Measurements from ENCODE around the gene CCDC40. TPM values are rescaled to one million over a fixed set of nuclear protein-coding genes. Genes with fewer than 3 reads are reported as not detected.

CCDC40 gene
- total and polyA plus RNA-seq, 2 donors (not counting 1 experiment from before 2014, with no cell fraction given): 0.63 to 3.2 TPM

DNA sequence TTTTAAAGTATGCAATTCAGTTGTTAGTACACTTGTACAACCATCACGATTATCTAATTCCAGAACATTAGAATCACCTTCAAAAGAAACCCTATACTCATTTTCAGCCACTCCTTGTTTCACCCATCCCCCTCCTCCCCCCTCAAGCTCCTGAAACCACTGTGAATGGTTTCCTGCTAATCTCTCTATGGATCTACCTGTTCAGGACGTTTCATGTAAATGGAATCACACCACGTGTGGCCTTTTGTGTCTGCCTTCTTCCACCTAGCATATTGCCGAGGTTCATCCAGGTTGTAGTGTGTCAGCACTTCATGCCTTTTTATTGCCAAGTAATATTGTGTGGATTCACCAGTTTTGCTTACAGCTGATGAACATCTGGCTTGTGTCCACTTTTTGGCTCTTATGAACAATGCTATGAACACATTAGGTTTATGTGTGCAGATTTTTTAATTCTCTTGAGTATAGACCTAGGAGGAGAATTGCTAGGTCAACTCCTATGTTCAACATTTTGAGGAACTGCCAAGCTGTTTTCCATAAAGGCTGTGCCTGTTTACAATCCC lies 92.6 kb downstream of the CCDC40 start:
- ATAC-seq (ENCODE audit: low read depth): no peak
- DNase-seq: no peak
- no peak overlapping the region for H3K9ac ChIP-seq (ENCODE audit: low read length)
- no peak for TF ChIP-seq EZH2 (IDR thresholded peaks at IDR 0.05; ENCODE audit: borderline replicate concordance, insufficient read depth, low read depth, low read length, poor library complexity, severe bottlenecking)
- TF ChIP-seq, protein P1, sequence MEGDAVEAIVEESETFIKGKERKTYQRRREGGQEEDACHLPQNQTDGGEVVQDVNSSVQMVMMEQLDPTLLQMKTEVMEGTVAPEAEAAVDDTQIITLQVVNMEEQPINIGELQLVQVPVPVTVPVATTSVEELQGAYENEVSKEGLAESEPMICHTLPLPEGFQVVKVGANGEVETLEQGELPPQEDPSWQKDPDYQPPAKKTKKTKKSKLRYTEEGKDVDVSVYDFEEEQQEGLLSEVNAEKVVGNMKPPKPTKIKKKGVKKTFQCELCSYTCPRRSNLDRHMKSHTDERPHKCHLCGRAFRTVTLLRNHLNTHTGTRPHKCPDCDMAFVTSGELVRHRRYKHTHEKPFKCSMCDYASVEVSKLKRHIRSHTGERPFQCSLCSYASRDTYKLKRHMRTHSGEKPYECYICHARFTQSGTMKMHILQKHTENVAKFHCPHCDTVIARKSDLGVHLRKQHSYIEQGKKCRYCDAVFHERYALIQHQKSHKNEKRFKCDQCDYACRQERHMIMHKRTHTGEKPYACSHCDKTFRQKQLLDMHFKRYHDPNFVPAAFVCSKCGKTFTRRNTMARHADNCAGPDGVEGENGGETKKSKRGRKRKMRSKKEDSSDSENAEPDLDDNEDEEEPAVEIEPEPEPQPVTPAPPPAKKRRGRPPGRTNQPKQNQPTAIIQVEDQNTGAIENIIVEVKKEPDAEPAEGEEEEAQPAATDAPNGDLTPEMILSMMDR (IDR thresholded peaks at IDR 0.05): no peak
- no peak overlapping the region for H2AFZ ChIP-seq (ENCODE audit: insufficient read depth, low read depth, low read length, poor library complexity, severe bottlenecking)
- H3K79me2 ChIP-seq (ENCODE audit: control insufficient read depth, insufficient read depth, low read length): no peaks in the 10 kb centered on the region
- H3K9me3 ChIP-seq (ENCODE audit: control extremely low read depth in 1 of 3, control insufficient read depth in 2 of 3, insufficient read depth in 1 of 3, low read length in 2 of 3): no peaks in the 10 kb centered on the region
- WGBS (ENCODE audit: insufficient coverage): 43% methylated on average over 3 of the region's 4 CpGs
- H4K20me1 ChIP-seq (ENCODE audit: control insufficient read depth, insufficient read depth, low read length, poor library complexity, severe bottlenecking): no peaks in the 10 kb centered on the region
- CTCF ChIA-PET: interaction anchor here (1.9 kb wide), 1 partner anchor 28 kb away, joined by 7 read pairs; the partner anchor contains the start of gene GAA
- H3K4me2 ChIP-seq (replicated peaks; ENCODE audit: low read depth, low read length, poor library complexity, severe bottlenecking): no peak overlapping the region
- intact Hi-C loops (cut with micrococcal nuclease): no loop called here
- no peak overlapping the region for H3K4me3 ChIP-seq (ENCODE audit: control extremely low read depth in 1 of 5, extremely low read depth in 1 of 5, insufficient read depth in 1 of 5, low read depth in 2 of 5, low read length in 4 of 5)
- peaks cover 7% of the 10 kb centered on the region for H3K27me3 Mint-ChIP-seq
- peaks cover 0 to 4% (median 1%) of the 10 kb centered on the region in 4 experiments for H3K27me3 ChIP-seq (replicated peaks in 1 of 4; ENCODE audit: control extremely low read depth in 1 of 4, control insufficient read depth in 3 of 4, insufficient read depth in 4 of 4, low read length in 3 of 4)
- POLR2A ChIA-PET: no interaction called here
- no peak overlapping the region for H3K27ac ChIP-seq (ENCODE audit: low read length in 2 of 2)
- peaks cover 0 to 12% of the 10 kb centered on the region in 2 experiments for H3K36me3 ChIP-seq (replicated peaks in 1 of 2; ENCODE audit: control extremely low read depth in 1 of 2, control insufficient read depth in 1 of 2, extremely low read depth in 1 of 2, insufficient read depth in 2 of 2, low read length in 1 of 2)
- no peak overlapping the region for H3K27ac Mint-ChIP-seq
- no peaks in the 10 kb centered on the region for H3K9me3 Mint-ChIP-seq (ENCODE audit: insufficient read depth)
- no peaks in the 10 kb centered on the region for H3K4me1 Mint-ChIP-seq
- no peaks in the 10 kb centered on the region for H3K4me1 ChIP-seq (ENCODE audit: control insufficient read depth in 2 of 2, insufficient read depth in 2 of 2, low read length in 2 of 2)
- no peak overlapping the region for H3K4me3 Mint-ChIP-seq

DNA sequence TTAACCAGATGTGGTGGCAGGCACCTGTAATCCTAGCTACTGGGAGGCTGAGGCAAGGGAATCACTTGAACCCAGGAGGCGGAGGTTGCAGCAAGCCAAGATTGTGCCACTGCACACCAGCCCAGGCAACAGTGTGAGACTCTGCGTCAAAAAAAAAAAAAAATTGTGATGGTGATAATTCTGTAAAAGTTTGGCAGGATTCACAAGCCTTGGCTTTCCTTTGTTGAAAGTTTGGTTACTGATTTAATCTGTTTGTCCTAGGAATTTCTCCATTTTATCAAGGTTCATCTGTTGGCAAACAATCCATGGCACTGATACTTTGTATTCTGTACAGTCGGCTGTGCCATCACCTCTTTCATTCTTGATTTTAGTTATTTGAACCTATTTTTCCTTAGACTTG lies 94.5 kb downstream of the CCDC40 start:
- no peak overlapping the region for H3K27ac Mint-ChIP-seq
- CTCF ChIA-PET: no interaction called here
- no peaks in the 10 kb centered on the region for H3K4me1 Mint-ChIP-seq
- POLR2A ChIA-PET: no interaction called here
- H3K9me3 Mint-ChIP-seq (ENCODE audit: insufficient read depth): no peaks in the 10 kb centered on the region
- no peak overlapping the region for H3K4me3 Mint-ChIP-seq
- Histone ChIP-seq H3K4me3 (ENCODE audit: control extremely low read depth in 1 of 5, extremely low read depth in 1 of 5, insufficient read depth in 1 of 5, low read depth in 2 of 5, low read length in 4 of 5) (no peak overlapping the region), H4K20me1 (ENCODE audit: control insufficient read depth, insufficient read depth, low read length, poor library complexity, severe bottlenecking) (no peaks in the 10 kb centered on the region), H3K9ac (ENCODE audit: low read length) (no peak overlapping the region), H3K9me3 (ENCODE audit: control extremely low read depth in 1 of 3, control insufficient read depth in 2 of 3, insufficient read depth in 1 of 3, low read length in 2 of 3) (no peaks in the 10 kb centered on the region), H3K36me3 (replicated peaks in 1 of 2; ENCODE audit: control extremely low read depth in 1 of 2, control insufficient read depth in 1 of 2, extremely low read depth in 1 of 2, insufficient read depth in 2 of 2, low read length in 1 of 2) (peaks cover 0 to 29% of the 10 kb centered on the region in 2 experiments), H3K27me3 (replicated peaks in 1 of 4; ENCODE audit: control extremely low read depth in 1 of 4, control insufficient read depth in 3 of 4, insufficient read depth in 4 of 4, low read length in 3 of 4) (peaks cover 0 to 2% (median 0%) of the 10 kb centered on the region in 4 experiments), H2AFZ (ENCODE audit: insufficient read depth, low read depth, low read length, poor library complexity, severe bottlenecking) (no peak overlapping the region), H3K4me2 (replicated peaks; ENCODE audit: low read depth, low read length, poor library complexity, severe bottlenecking) (no peak overlapping the region), H3K4me1 (ENCODE audit: control insufficient read depth in 2 of 2, insufficient read depth in 2 of 2, low read length in 2 of 2) (no peaks in the 10 kb centered on the region), H3K79me2 (ENCODE audit: control insufficient read depth, insufficient read depth, low read length) (no peaks in the 10 kb centered on the region), H3K27ac (ENCODE audit: low read length in 2 of 2) (no peak overlapping the region)
- intact Hi-C loops (cut with micrococcal nuclease): no loop called here
- peaks cover 4% of the 10 kb centered on the region for H3K27me3 Mint-ChIP-seq
- no peak for ATAC-seq (ENCODE audit: low read depth)
- no peak for TF ChIP-seq EZH2 (IDR thresholded peaks at IDR 0.05; ENCODE audit: borderline replicate concordance, insufficient read depth, low read depth, low read length, poor library complexity, severe bottlenecking)
- TF ChIP-seq, protein P1 (IDR thresholded peaks at IDR 0.05): no peak
- DNase-seq: no peak
- WGBS (ENCODE audit: insufficient coverage): 100% methylated on average over 1 of the region's 3 CpGs

All from B cell (primary cell).